A549 (cell line): ENCODE results near the gene CDH4.

Source experiments
- CTCF ChIP-seq: fragments of >200 bp; sonication (Bioruptor Twin); formaldehyde crosslinking; IDR thresholded peaks from 3 replicates; pipeline ENCODE4 v1.5.1; 2016
- TF ChIP-seq, protein P1 (sequence below): fragments of 200-600 bp; sonication (generic); IDR thresholded peaks from 2 replicates; pipeline ENCODE4 v1.6.1; 2016; ENCODE audit warnings: antibody characterized with exemption, mild to moderate bottlenecking, moderate library complexity
- TF ChIP-seq, protein P2 (sequence below): fragments of 450-650 bp; IDR thresholded peaks from 2 replicates; pipeline ENCODE4 v1.6.1; 2014; ENCODE audit warnings: antibody characterized with exemption

DNA sequence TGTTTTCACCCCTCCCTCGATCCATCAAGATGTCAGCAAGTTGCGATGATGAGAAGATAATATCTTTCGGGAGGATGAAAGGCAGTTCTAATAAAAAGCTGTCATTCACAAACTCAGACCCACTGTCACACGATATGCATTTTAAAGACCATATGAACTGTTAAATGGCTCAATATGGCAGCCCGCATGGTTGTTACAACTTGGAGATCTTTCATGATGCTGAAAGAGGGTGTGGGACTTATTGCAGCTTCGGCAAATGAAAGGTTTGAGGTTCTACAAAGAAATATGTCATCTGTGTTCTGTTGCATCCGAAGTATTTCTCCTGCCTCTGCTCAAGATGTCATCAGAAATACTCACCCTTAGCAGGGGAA, 128.5 kb downstream of the CDH4 start:
- no peak for TF ChIP-seq CTCF
- TF ChIP-seq, protein P1, sequence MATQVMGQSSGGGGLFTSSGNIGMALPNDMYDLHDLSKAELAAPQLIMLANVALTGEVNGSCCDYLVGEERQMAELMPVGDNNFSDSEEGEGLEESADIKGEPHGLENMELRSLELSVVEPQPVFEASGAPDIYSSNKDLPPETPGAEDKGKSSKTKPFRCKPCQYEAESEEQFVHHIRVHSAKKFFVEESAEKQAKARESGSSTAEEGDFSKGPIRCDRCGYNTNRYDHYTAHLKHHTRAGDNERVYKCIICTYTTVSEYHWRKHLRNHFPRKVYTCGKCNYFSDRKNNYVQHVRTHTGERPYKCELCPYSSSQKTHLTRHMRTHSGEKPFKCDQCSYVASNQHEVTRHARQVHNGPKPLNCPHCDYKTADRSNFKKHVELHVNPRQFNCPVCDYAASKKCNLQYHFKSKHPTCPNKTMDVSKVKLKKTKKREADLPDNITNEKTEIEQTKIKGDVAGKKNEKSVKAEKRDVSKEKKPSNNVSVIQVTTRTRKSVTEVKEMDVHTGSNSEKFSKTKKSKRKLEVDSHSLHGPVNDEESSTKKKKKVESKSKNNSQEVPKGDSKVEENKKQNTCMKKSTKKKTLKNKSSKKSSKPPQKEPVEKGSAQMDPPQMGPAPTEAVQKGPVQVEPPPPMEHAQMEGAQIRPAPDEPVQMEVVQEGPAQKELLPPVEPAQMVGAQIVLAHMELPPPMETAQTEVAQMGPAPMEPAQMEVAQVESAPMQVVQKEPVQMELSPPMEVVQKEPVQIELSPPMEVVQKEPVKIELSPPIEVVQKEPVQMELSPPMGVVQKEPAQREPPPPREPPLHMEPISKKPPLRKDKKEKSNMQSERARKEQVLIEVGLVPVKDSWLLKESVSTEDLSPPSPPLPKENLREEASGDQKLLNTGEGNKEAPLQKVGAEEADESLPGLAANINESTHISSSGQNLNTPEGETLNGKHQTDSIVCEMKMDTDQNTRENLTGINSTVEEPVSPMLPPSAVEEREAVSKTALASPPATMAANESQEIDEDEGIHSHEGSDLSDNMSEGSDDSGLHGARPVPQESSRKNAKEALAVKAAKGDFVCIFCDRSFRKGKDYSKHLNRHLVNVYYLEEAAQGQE: no peak
- TF ChIP-seq, protein P2, sequence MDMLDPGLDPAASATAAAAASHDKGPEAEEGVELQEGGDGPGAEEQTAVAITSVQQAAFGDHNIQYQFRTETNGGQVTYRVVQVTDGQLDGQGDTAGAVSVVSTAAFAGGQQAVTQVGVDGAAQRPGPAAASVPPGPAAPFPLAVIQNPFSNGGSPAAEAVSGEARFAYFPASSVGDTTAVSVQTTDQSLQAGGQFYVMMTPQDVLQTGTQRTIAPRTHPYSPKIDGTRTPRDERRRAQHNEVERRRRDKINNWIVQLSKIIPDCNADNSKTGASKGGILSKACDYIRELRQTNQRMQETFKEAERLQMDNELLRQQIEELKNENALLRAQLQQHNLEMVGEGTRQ: no peak
